HEK293 (cell line): Measurements from ENCODE around the gene CNTNAP4.

ENCODE experiments used
- CTCF ChIA-PET: fragments of 350-600 bp; formaldehyde crosslinking; extraction: SDS; loops from one replicate; lab custom pipeline; 2021; ENCODE audit warnings: antibody characterized with exemption; lab: Yijun Ruan, JAX
- POLR2A ChIA-PET: fragments of 300-600 bp; formaldehyde crosslinking; extraction: SDS; loops from one replicate; lab custom pipeline; 2020; ENCODE audit warnings: antibody characterized with exemption, inconsistent platforms; lab: Yijun Ruan, JAX
- H3K27ac ChIP-seq: fragments of 200-500 bp; sonication (Bioruptor generic); 2 replicates; pipeline ENCODE4 v1.5.1; 2014; ENCODE audit warnings: low read depth, low read length, control low read depth, inconsistent platforms; ENCODE audit errors: extremely low read depth
- H3K36me3 ChIP-seq, 2 experiments: fragments of 200-500 bp in 1 of 2; sonication (Bioruptor generic) in 1 of 2; 1 replicate in 1 of 2; 2 replicates in 1 of 2; pipeline ENCODE4 v1.5.1; 2014 to 2017; ENCODE audit warnings: inconsistent platforms in 2 of 2, low read length in 2 of 2; ENCODE audit not compliant: control insufficient read depth in 2 of 2, insufficient read depth in 1 of 2
- H3K4me1 ChIP-seq: fragments of 200-500 bp; sonication (Bioruptor generic); 2 replicates; pipeline ENCODE4 v1.5.1; 2014; ENCODE audit warnings: mild to moderate bottlenecking, low read length, inconsistent platforms; ENCODE audit not compliant: control insufficient read depth, insufficient read depth
- H3K4me3 ChIP-seq: 2 replicates; pipeline ENCODE4 v1.5.1; 2011; ENCODE audit warnings: low read depth, mild to moderate bottlenecking, control low read depth, low read length, moderate library complexity
- H3K9me3 ChIP-seq: fragments of 200-500 bp; sonication (Bioruptor generic); 2 replicates; pipeline ENCODE4 v1.5.1; 2014; ENCODE audit warnings: low read depth, low read length, inconsistent platforms; ENCODE audit not compliant: control insufficient read depth, insufficient read depth
- FEZF1 ChIP-seq: fragments of 450-650 bp; formaldehyde crosslinking; IDR thresholded peaks from 2 replicates; pipeline ENCODE4 v1.5.1; 2016; ENCODE audit warnings: missing biosample characterization, missing genetic modification characterization
- GLI4 ChIP-seq: fragments of 450-650 bp; formaldehyde crosslinking; IDR thresholded peaks from 2 replicates; pipeline ENCODE4 v1.5.1; 2016; ENCODE audit warnings: missing biosample characterization, missing genetic modification characterization
- IKZF3 ChIP-seq: fragments of 450-650 bp; IDR thresholded peaks from 2 replicates; pipeline ENCODE4 v1.5.0; 2018; ENCODE audit warnings: missing biosample characterization, mild to moderate bottlenecking, missing genetic modification characterization, moderate library complexity
- ZFP3 ChIP-seq: fragments of 450-650 bp; formaldehyde crosslinking; IDR thresholded peaks from 2 replicates; pipeline ENCODE4 v1.5.1; 2016; ENCODE audit warnings: low read depth, missing biosample characterization, missing genetic modification characterization
- ZFP37 ChIP-seq: fragments of 450-650 bp; formaldehyde crosslinking; IDR thresholded peaks from 2 replicates; pipeline ENCODE4 v1.5.1; 2016; ENCODE audit warnings: missing biosample characterization, missing genetic modification characterization
- ZNF169 ChIP-seq: fragments of 450-650 bp; formaldehyde crosslinking; IDR thresholded peaks from 2 replicates; pipeline ENCODE4 v1.5.1; 2016; ENCODE audit warnings: missing biosample characterization, missing genetic modification characterization
- ZNF211 ChIP-seq: fragments of 450-650 bp; formaldehyde crosslinking; IDR thresholded peaks from 2 replicates; pipeline ENCODE4 v1.5.1; 2016; ENCODE audit warnings: low read depth, missing biosample characterization, missing genetic modification characterization
- ZNF239 ChIP-seq: fragments of 450-650 bp; formaldehyde crosslinking; IDR thresholded peaks from 2 replicates; pipeline ENCODE4 v1.5.1; 2016; ENCODE audit warnings: missing biosample characterization, missing genetic modification characterization
- ZNF335 ChIP-seq: fragments of 450-650 bp; formaldehyde crosslinking; conservative IDR thresholded peaks from 2 replicates; pipeline ENCODE4 v1.5.1; 2016; ENCODE audit warnings: missing biosample characterization, missing genetic modification characterization
- ZNF391 ChIP-seq: fragments of 450-650 bp; formaldehyde crosslinking; IDR thresholded peaks from 2 replicates; pipeline ENCODE4 v1.5.1; 2016; ENCODE audit warnings: low read depth, missing biosample characterization, missing genetic modification characterization, borderline replicate concordance
- ZNF423 ChIP-seq: fragments of 450-650 bp; formaldehyde crosslinking; IDR thresholded peaks from 2 replicates; pipeline ENCODE4 v1.5.1; 2016; ENCODE audit warnings: missing biosample characterization, missing genetic modification characterization
- ZNF555 ChIP-seq: fragments of 450-650 bp; formaldehyde crosslinking; conservative IDR thresholded peaks from 2 replicates; pipeline ENCODE4 v1.5.1; 2017; ENCODE audit warnings: missing biosample characterization, mild to moderate bottlenecking, missing genetic modification characterization, inconsistent platforms
- ZNF558 ChIP-seq: fragments of 450-650 bp; formaldehyde crosslinking; IDR thresholded peaks from 2 replicates; pipeline ENCODE4 v1.5.1; 2016; ENCODE audit warnings: missing biosample characterization, missing genetic modification characterization
- ZNF777 ChIP-seq: fragments of 450-650 bp; formaldehyde crosslinking; IDR thresholded peaks from 2 replicates; pipeline ENCODE4 v1.5.1; 2017; ENCODE audit warnings: missing biosample characterization, missing genetic modification characterization, borderline replicate concordance
- TF ChIP-seq, protein P1 (sequence below): fragments of 450-650 bp; formaldehyde crosslinking; IDR thresholded peaks from 2 replicates; pipeline ENCODE4 v1.5.1; 2016; ENCODE audit warnings: missing biosample characterization, missing genetic modification characterization
- TF ChIP-seq, protein P2 (sequence below): fragments of 450-650 bp; formaldehyde crosslinking; IDR thresholded peaks from 2 replicates; pipeline ENCODE4 v1.5.1; 2016; ENCODE audit warnings: missing biosample characterization, missing genetic modification characterization
- TF ChIP-seq, protein P3 (sequence below): fragments of 450-650 bp; formaldehyde crosslinking; optimal IDR thresholded peaks from 2 replicates; pipeline ENCODE3; 2016; ENCODE audit warnings: missing biosample characterization, mild to moderate bottlenecking, missing genetic modification characterization
- TF ChIP-seq, protein P4 (sequence below): fragments of 450-650 bp; formaldehyde crosslinking; IDR thresholded peaks from 2 replicates; pipeline ENCODE4 v1.5.1; 2017; ENCODE audit warnings: missing biosample characterization, missing genetic modification characterization
- TF ChIP-seq, protein P5 (sequence below): fragments of 450-650 bp; formaldehyde crosslinking; IDR thresholded peaks from 2 replicates; pipeline ENCODE4 v1.5.1; 2016; ENCODE audit warnings: missing biosample characterization, missing genetic modification characterization, low read depth
- TF ChIP-seq, protein P6 (sequence below): fragments of 450-650 bp; formaldehyde crosslinking; IDR thresholded peaks from 2 replicates; pipeline ENCODE4 v1.5.1; 2016; ENCODE audit warnings: missing biosample characterization, missing genetic modification characterization
- TF ChIP-seq, protein P7 (sequence below): fragments of 450-650 bp; formaldehyde crosslinking; IDR thresholded peaks from 2 replicates; pipeline ENCODE4 v1.5.1; 2016; ENCODE audit warnings: missing biosample characterization, missing genetic modification characterization

CNTNAP4 gene

DNA sequence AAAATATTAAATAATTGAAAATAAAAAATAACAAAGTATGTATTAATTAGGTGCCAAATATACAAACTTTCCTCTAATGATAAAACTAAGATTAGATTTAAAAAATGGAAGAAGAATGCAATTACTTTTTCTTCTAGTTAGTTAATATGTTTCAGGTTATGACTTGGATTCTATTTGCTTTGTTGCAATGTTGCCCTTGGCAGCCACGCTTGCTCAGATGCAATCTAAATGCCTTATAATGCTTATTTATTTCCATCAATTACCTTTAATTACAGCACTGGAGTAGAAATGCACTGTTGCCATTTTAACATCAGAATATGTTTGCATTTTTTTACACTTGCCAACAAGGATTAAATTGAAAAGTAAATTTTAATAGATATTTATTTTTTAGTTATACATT is 263.9 kb downstream of the CNTNAP4 start:
- TF ChIP-seq, protein P1, sequence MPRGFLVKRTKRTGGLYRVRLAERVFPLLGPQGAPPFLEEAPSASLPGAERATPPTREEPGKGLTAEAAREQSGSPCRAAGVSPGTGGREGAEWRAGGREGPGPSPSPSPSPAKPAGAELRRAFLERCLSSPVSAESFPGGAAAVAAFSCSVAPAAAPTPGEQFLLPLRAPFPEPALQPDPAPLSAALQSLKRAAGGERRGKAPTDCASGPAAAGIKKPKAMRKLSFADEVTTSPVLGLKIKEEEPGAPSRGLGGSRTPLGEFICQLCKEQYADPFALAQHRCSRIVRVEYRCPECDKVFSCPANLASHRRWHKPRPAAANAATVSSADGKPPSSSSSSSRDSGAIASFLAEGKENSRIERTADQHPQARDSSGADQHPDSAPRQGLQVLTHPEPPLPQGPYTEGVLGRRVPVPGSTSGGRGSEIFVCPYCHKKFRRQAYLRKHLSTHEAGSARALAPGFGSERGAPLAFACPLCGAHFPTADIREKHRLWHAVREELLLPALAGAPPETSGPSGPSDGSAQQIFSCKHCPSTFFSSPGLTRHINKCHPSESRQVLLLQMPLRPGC (tag by site-specific recombination): no peak
- TF ChIP-seq ZNF335 (tag by site-specific recombination): no peak
- no peak for TF ChIP-seq ZNF391 (tag by site-specific recombination)
- TF ChIP-seq, all 188 proteins: peak for 0
- Histone ChIP-seq H3K36me3 (no peaks in the 10 kb centered on the region), H3K4me1 (no peaks in the 10 kb centered on the region), H3K4me3 (no peak overlapping the region), H3K27ac (no peak overlapping the region), H3K9me3 (no peaks in the 10 kb centered on the region)
- POLR2A ChIA-PET: no interaction called here
- CTCF ChIA-PET: no interaction called here

DNA sequence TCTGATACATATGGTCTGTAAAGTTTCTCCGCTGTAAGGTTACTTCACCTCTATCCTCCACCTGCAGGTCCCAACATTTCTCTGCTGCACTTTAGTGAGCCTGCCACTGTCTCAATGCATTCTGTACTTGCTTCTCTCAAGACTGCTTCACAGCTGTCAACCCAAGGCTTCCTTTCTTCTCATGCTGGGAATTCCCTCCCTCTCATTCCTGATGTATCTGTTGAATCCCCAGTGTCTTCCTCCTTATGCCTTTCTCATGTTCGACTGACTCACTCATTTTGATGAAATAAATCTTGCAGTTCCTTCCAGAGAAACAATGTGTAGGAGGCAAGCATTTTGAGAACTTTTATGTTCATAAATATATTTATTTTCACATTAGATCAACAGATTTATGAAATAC is 288.3 kb downstream of the CNTNAP4 start:
- Histone ChIP-seq H3K4me1 (no peaks in the 10 kb centered on the region), H3K27ac (no peak overlapping the region), H3K36me3 (no peaks in the 10 kb centered on the region), H3K9me3 (no peaks in the 10 kb centered on the region), H3K4me3 (no peak overlapping the region)
- POLR2A ChIA-PET: no interaction called here
- TF ChIP-seq ZNF423 (tag by site-specific recombination): no peak
- TF ChIP-seq, protein P2, sequence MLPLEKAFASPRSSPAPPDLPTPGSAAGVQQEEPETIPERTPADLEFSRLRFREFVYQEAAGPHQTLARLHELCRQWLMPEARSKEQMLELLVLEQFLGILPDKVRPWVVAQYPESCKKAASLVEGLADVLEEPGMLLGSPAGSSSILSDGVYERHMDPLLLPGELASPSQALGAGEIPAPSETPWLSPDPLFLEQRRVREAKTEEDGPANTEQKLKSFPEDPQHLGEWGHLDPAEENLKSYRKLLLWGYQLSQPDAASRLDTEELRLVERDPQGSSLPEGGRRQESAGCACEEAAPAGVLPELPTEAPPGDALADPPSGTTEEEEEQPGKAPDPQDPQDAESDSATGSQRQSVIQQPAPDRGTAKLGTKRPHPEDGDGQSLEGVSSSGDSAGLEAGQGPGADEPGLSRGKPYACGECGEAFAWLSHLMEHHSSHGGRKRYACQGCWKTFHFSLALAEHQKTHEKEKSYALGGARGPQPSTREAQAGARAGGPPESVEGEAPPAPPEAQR (tag by site-specific recombination): no peak
- TF ChIP-seq IKZF3: no peak
- TF ChIP-seq, protein P3, sequence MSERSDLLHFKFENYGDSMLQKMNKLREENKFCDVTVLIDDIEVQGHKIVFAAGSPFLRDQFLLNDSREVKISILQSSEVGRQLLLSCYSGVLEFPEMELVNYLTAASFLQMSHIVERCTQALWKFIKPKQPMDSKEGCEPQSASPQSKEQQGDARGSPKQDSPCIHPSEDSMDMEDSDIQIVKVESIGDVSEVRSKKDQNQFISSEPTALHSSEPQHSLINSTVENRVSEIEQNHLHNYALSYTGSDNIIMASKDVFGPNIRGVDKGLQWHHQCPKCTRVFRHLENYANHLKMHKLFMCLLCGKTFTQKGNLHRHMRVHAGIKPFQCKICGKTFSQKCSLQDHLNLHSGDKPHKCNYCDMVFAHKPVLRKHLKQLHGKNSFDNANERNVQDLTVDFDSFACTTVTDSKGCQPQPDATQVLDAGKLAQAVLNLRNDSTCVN (tag by site-specific recombination): no peak
- no peak for TF ChIP-seq ZNF555
- no peak for TF ChIP-seq ZNF558 (tag by site-specific recombination)
- TF ChIP-seq, protein P4, sequence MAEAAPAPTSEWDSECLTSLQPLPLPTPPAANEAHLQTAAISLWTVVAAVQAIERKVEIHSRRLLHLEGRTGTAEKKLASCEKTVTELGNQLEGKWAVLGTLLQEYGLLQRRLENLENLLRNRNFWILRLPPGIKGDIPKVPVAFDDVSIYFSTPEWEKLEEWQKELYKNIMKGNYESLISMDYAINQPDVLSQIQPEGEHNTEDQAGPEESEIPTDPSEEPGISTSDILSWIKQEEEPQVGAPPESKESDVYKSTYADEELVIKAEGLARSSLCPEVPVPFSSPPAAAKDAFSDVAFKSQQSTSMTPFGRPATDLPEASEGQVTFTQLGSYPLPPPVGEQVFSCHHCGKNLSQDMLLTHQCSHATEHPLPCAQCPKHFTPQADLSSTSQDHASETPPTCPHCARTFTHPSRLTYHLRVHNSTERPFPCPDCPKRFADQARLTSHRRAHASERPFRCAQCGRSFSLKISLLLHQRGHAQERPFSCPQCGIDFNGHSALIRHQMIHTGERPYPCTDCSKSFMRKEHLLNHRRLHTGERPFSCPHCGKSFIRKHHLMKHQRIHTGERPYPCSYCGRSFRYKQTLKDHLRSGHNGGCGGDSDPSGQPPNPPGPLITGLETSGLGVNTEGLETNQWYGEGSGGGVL (tag by site-specific recombination): no peak
- TF ChIP-seq, protein P5, sequence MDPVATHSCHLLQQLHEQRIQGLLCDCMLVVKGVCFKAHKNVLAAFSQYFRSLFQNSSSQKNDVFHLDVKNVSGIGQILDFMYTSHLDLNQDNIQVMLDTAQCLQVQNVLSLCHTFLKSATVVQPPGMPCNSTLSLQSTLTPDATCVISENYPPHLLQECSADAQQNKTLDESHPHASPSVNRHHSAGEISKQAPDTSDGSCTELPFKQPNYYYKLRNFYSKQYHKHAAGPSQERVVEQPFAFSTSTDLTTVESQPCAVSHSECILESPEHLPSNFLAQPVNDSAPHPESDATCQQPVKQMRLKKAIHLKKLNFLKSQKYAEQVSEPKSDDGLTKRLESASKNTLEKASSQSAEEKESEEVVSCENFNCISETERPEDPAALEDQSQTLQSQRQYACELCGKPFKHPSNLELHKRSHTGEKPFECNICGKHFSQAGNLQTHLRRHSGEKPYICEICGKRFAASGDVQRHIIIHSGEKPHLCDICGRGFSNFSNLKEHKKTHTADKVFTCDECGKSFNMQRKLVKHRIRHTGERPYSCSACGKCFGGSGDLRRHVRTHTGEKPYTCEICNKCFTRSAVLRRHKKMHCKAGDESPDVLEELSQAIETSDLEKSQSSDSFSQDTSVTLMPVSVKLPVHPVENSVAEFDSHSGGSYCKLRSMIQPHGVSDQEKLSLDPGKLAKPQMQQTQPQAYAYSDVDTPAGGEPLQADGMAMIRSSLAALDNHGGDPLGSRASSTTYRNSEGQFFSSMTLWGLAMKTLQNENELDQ (tag by site-specific recombination): no peak
- CTCF ChIA-PET: no interaction called here

DNA sequence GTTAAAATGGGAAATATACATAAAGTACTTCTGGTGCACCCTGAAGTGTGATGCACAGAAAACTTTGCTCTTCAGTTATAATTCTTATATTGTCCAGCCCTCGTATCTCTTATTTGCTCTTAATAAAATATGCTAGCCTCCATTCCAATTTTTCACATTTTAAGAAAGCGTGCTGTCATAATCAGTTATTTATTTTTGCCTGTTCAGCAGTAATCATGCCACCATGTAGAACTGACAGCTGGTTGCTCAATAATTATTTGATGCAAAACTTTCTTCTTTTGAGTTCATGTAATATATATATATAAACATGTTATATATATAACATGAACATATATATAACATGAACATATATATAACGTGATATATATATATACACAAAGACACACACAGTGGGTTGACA is 294.6 kb downstream of the CNTNAP4 start:
- H3K27ac ChIP-seq: no peak overlapping the region
- no peaks in the 10 kb centered on the region for H3K4me1 ChIP-seq
- TF ChIP-seq, protein P6, sequence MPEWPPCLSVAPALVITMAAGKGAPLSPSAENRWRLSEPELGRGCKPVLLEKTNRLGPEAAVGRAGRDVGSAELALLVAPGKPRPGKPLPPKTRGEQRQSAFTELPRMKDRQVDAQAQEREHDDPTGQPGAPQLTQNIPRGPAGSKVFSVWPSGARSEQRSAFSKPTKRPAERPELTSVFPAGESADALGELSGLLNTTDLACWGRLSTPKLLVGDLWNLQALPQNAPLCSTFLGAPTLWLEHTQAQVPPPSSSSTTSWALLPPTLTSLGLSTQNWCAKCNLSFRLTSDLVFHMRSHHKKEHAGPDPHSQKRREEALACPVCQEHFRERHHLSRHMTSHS (tag by site-specific recombination): no peak
- TF ChIP-seq FEZF1 (tag by site-specific recombination) (no peak), ZNF169 (no peak), GLI4 (tag by site-specific recombination) (no peak), ZFP37 (tag by site-specific recombination) (no peak), ZNF211 (tag by site-specific recombination) (no peak), ZNF239 (no peak), ZNF777 (tag by site-specific recombination) (no peak), ZFP3 (tag by site-specific recombination) (no peak)
- TF ChIP-seq, protein P7, sequence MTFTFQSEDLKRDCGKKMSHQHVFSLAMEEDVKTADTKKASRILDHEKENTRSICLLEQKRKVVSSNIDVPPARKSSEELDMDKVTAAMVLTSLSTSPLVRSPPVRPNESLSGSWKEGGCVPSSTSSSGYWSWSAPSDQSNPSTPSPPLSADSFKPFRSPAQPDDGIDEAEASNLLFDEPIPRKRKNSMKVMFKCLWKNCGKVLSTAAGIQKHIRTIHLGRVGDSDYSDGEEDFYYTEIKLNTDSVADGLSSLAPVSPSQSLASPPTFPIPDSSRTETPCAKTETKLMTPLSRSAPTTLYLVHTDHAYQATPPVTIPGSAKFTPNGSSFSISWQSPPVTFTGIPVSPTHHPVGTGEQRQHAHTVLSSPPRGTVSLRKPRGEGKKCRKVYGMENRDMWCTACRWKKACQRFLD (tag by site-specific recombination): no peak
- H3K9me3 ChIP-seq: no peaks in the 10 kb centered on the region
- POLR2A ChIA-PET: no interaction called here
- CTCF ChIA-PET: no interaction called here
- H3K36me3 ChIP-seq: no peaks in the 10 kb centered on the region
- H3K4me3 ChIP-seq: no peak overlapping the region
